Endothelial cell of umbilical vein (primary cell): ENCODE measurements around the gene MEF2C. TPM values are rescaled to one million over a fixed set of nuclear protein-coding genes. Genes with fewer than 3 reads are reported as not detected.
A peak's percentile ranks its signal among the peaks of the same experiment; 100 is the strongest.

Source experiments
- BruUV-seq: library from RNA; stranded (reverse); fragments of 400-500 nt; replicated peaks from 2 replicates; lab custom pipeline; 2021; lab: Mats Ljungman, UMichigan
- CTCF ChIA-PET: fragments of 300-600, 350-600 bp; sonication (Branson Sonifier 250); formaldehyde crosslinking; loops from one replicate; lab custom pipeline; 2021; ENCODE audit warnings: antibody characterized with exemption, inconsistent platforms; lab: Charles Lee
- POLR2A ChIA-PET: fragments of 300-600, 350-600 bp; sonication (Branson Sonifier 250); formaldehyde crosslinking; loops from one replicate; lab custom pipeline; 2021; ENCODE audit warnings: antibody characterized with exemption, inconsistent platforms; lab: Charles Lee
- DNase-seq: peaks from one replicate; pipeline ENCODE4 v3.0.0-alpha.2; 2011; ENCODE audit warnings: low read depth, low spot score
- FAIRE-seq: peaks from 2 replicates; lab custom pipeline; 2011; peaks lifted over from hg19 to GRCh38; lab: Jason Lieb, UNC
- H2AFZ ChIP-seq: 2 replicates; pipeline ENCODE4 v1.6.0; 2012; ENCODE audit warnings: low read depth, low read length, control low read depth, inconsistent platforms
- H3K27ac ChIP-seq: 2 replicates; pipeline ENCODE4 v1.5.1; 2011; ENCODE audit warnings: low read depth, mild to moderate bottlenecking, control low read depth, low read length, moderate library complexity; ENCODE audit not compliant: insufficient read depth
- H3K27me3 ChIP-seq, 2 experiments: 2 replicates each; pipeline versions ENCODE4 v1.6.0 to v1.6.1; 2011; ENCODE audit warnings: low read length in 2 of 2, mixed read lengths in 1 of 2; ENCODE audit not compliant: control insufficient read depth in 2 of 2, insufficient read depth in 2 of 2
- H3K36me3 ChIP-seq, 2 experiments: 2 replicates in 1 of 2; 3 replicates in 1 of 2; pipeline ENCODE4 v1.5.1; 2011; ENCODE audit warnings: low read length in 2 of 2, mild to moderate bottlenecking in 1 of 2, moderate library complexity in 1 of 2; ENCODE audit not compliant: control insufficient read depth in 2 of 2, insufficient read depth in 2 of 2; ENCODE audit errors: extremely low read depth in 1 of 2
- H3K4me1 ChIP-seq: 3 replicates; pipeline ENCODE4 v1.5.1; 2011; ENCODE audit warnings: mild to moderate bottlenecking, low read length; ENCODE audit not compliant: control insufficient read depth, insufficient read depth; ENCODE audit errors: extremely low read depth
- H3K4me2 ChIP-seq: 2 replicates; pipeline ENCODE4 v1.6.1; 2011; ENCODE audit warnings: low read length, control low read depth, mixed read lengths; ENCODE audit not compliant: insufficient read depth
- H3K4me3 ChIP-seq, 3 experiments: fragments of 200-600 bp in 1 of 3; sonication (generic), shearing (Covaris generic) in 1 of 3; replicated peaks in 1 of 3; 2 replicates each; pipeline ENCODE4 v1.5.1; 2011 to 2016; ENCODE audit warnings: control low read depth in 3 of 3, low read length in 3 of 3, mild to moderate bottlenecking in 2 of 3, inconsistent platforms in 1 of 3, low read depth in 1 of 3, moderate library complexity in 1 of 3; ENCODE audit not compliant: insufficient read depth in 1 of 3
- H3K79me2 ChIP-seq: 2 replicates; pipeline ENCODE4 v1.6.0; 2012; ENCODE audit warnings: low read length, inconsistent platforms; ENCODE audit not compliant: control insufficient read depth, insufficient read depth
- H3K9ac ChIP-seq: replicated peaks from 2 replicates; pipeline ENCODE3; 2011; ENCODE audit warnings: low read length, control low read depth; ENCODE audit not compliant: insufficient read depth; ENCODE audit errors: extremely low read depth
- H3K9me1 ChIP-seq: replicated peaks from 3 replicates; pipeline ENCODE4 v1.6.0; 2011; ENCODE audit warnings: mild to moderate bottlenecking, low read length; ENCODE audit not compliant: control insufficient read depth, insufficient read depth; ENCODE audit errors: extremely low read depth
- H3K9me3 ChIP-seq: replicated peaks from 2 replicates; pipeline ENCODE4 v1.5.1; 2012; ENCODE audit warnings: low read length, inconsistent platforms; ENCODE audit not compliant: control insufficient read depth, insufficient read depth
- H4K20me1 ChIP-seq: replicated peaks from 2 replicates; pipeline ENCODE3; 2011; ENCODE audit warnings: mild to moderate bottlenecking, low read length; ENCODE audit not compliant: control insufficient read depth, insufficient read depth; ENCODE audit errors: extremely low read depth
- CTCF ChIP-seq, 2 donors: IDR thresholded peaks; 1 replicate in 1 of 2; 2 replicates in 1 of 2; pipeline ENCODE4 v1.5.1; 2011; ENCODE audit warnings: low read length in 2 of 2, mild to moderate bottlenecking in 2 of 2, moderate library complexity in 2 of 2, control low read depth in 1 of 2, inconsistent platforms in 1 of 2, low read depth in 1 of 2; ENCODE audit not compliant: insufficient read depth in 1 of 2; ENCODE audit errors: extremely low read depth in 1 of 2
- EZH2 ChIP-seq: IDR thresholded peaks from 2 replicates; pipeline ENCODE4 v1.6.1; 2012; ENCODE audit warnings: borderline replicate concordance, low read depth, mild to moderate bottlenecking, moderate library complexity, low read length, inconsistent platforms; ENCODE audit not compliant: severe bottlenecking
- FOS ChIP-seq: IDR thresholded peaks from 2 replicates; pipeline ENCODE4 v1.6.1; 2011; ENCODE audit warnings: mild to moderate bottlenecking, low read length, moderate library complexity, borderline replicate concordance; ENCODE audit not compliant: insufficient read depth
- GATA2 ChIP-seq: IDR thresholded peaks from 2 replicates; pipeline ENCODE4 v1.7.0; 2011; ENCODE audit warnings: low read depth, mild to moderate bottlenecking, moderate library complexity, mixed read lengths, low read length; ENCODE audit not compliant: insufficient read length, insufficient read depth
- JUN ChIP-seq: IDR thresholded peaks from 2 replicates; pipeline ENCODE4 v1.6.1; 2011; ENCODE audit warnings: borderline replicate concordance, low read depth; ENCODE audit not compliant: insufficient read length, insufficient read depth
- MYC ChIP-seq: IDR thresholded peaks from one replicate; pipeline ENCODE4 v1.6.1; 2011; ENCODE audit warnings: mild to moderate bottlenecking, low read depth, low read length
- POLR2A ChIP-seq: IDR thresholded peaks from 2 replicates; pipeline ENCODE4 v1.6.1; 2012; ENCODE audit warnings: low read depth, mild to moderate bottlenecking, control low read depth, low read length
- POLR2AphosphoS5 ChIP-seq: IDR thresholded peaks from 2 replicates; pipeline ENCODE4 v1.6.1; 2012; ENCODE audit warnings: low read depth, mild to moderate bottlenecking, control low read depth, low read length, moderate library complexity; ENCODE audit not compliant: insufficient read depth
- dilution Hi-C: fragments of 300-500 bp; cut with MboI; formaldehyde crosslinking; loops from one replicate; pipeline ENCODE4 v1.15.0; 2019; ENCODE audit warnings: low sequenced_read_pairs; ENCODE audit not compliant: extremely low pct_ligation_motif_present
- intact Hi-C: fragments of 100-400 bp; cut with micrococcal nuclease; formaldehyde crosslinking; loops from one replicate; pipeline ENCODE4 v1.10.0; 2022
- polyA plus RNA-seq, 4 experiments: library from polyadenylated mRNA; depleted of rRNA in 3 of 4; stranded (reverse) in 3 of 4; unstranded in 1 of 4; fragments of >200 nt; gene quantifications; 2 replicates each; pipeline versions ENCODE4 v1.2.1 to v1.2.3, GENCODE V29; 2011 to 2012; ENCODE audit warnings: missing spikeins in 1 of 4
- total RNA-seq: library from RNA; stranded (reverse); gene quantifications from 2 replicates; pipeline ENCODE4 v1.2.3, GENCODE V29; 2021
- TF ChIP-seq, protein P1 (sequence below): IDR thresholded peaks from 2 replicates; pipeline ENCODE4 v1.6.1; 2011; ENCODE audit not compliant: insufficient read depth, insufficient read length

Gene MEF2C
- total and polyA plus RNA-seq, 2 donors (not counting 3 experiments of a cell fraction or from before 2014, with no cell fraction given) = 21.2 to 67.7 TPM

GRCh38 chr5:88786789-88787188, 96.2 kb downstream of the MEF2C start:
- CTCF ChIA-PET = interaction anchor here (1.1 to 1.3 kb wide), 4 partner anchors 38 to 91 kb away, joined by 3 to 6 read pairs (median 4); no protein-coding TSS in a partner anchor

More at GRCh38 chr5:88786789-88787188, 96.2 kb downstream of the MEF2C start:
- no peak overlapping the region for H2AFZ ChIP-seq
- POLR2A ChIA-PET = interaction anchor here (0.8 kb wide), 1 partner anchor 40 kb away, joined by 3 read pairs; no protein-coding TSS in a partner anchor
- no peaks in the 10 kb centered on the region for H3K9me1 ChIP-seq
- no peaks in the 10 kb centered on the region for H3K27me3 ChIP-seq
- peaks cover 33% of the 10 kb centered on the region for H3K4me1 ChIP-seq
- TF ChIP-seq POLR2AphosphoS5 (no peak), JUN (no peak), POLR2A (no peak), MYC (no peak), GATA2 (no peak), EZH2 (no peak), FOS (no peak), CTCF (IDR thresholded peaks at IDR 0.05; ENCODE audit: extremely low read depth in 1 of 2, insufficient read depth in 1 of 2, low read depth in 1 of 2, low read length in 2 of 2) (no peak)
- TF ChIP-seq, protein P1, sequence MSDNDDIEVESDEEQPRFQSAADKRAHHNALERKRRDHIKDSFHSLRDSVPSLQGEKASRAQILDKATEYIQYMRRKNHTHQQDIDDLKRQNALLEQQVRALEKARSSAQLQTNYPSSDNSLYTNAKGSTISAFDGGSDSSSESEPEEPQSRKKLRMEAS = no peak
- DNase-seq (no peak), FAIRE-seq (no peak)
- no peak overlapping the region for H3K4me3 ChIP-seq
- H3K4me2 ChIP-seq = peak overlapping the region; percentile 71
- no peaks in the 10 kb centered on the region for H4K20me1 ChIP-seq
- dilution Hi-C loops = no loop called here
- H3K9ac ChIP-seq = peak overlapping the region; percentile 94
- intact Hi-C loops = loop anchor here (1.0 to 10.0 kb wide), 2 partner anchors 29 to 1618 kb away; partner anchors contain the start of gene CETN3
- no peaks in the 10 kb centered on the region for H3K36me3 ChIP-seq
- BruUV-seq = no TSS peak
- H3K9me3 ChIP-seq = no peaks in the 10 kb centered on the region
- no peaks in the 10 kb centered on the region for H3K79me2 ChIP-seq
- peak overlapping the region; percentile 97 for H3K27ac ChIP-seq
